Ishikawa (cell line): ENCODE measurements around the gene WNK4.

Experiments used
- NFIC ChIP-seq: IDR thresholded peaks from 2 replicates; pipeline ENCODE4 v1.6.1; 2012
- RAD21 ChIP-seq: IDR thresholded peaks from 2 replicates; pipeline ENCODE4 v1.6.1; 2012; ENCODE audit warnings: low read depth
- REST ChIP-seq: IDR thresholded peaks from 2 replicates; pipeline ENCODE4 v1.6.1; 2012; ENCODE audit warnings: low read depth, mild to moderate bottlenecking
- TCF12 ChIP-seq: IDR thresholded peaks from 2 replicates; pipeline ENCODE4 v1.6.1; 2012; ENCODE audit warnings: low read depth
- USF1 ChIP-seq: IDR thresholded peaks from 2 replicates; pipeline ENCODE4 v1.6.1; 2012
- YY1 ChIP-seq: IDR thresholded peaks from 2 replicates; pipeline ENCODE4 v1.6.1; 2012; ENCODE audit warnings: low read depth
- ZBTB7A ChIP-seq: IDR thresholded peaks from 2 replicates; pipeline ENCODE4 v1.6.1; 2012; ENCODE audit warnings: low read depth

The WNK4 gene

GRCh38 chr17:42845918-42846593, 65.6 kb downstream of the WNK4 start:
- TF ChIP-seq RAD21 (no peak), YY1 (no peak), USF1 (no peak), REST (no peak), TCF12 (no peak), ZBTB7A (no peak), NFIC (no peak)
